ENCODE results near the gene PRM2.

The PRM2 gene

DNA sequence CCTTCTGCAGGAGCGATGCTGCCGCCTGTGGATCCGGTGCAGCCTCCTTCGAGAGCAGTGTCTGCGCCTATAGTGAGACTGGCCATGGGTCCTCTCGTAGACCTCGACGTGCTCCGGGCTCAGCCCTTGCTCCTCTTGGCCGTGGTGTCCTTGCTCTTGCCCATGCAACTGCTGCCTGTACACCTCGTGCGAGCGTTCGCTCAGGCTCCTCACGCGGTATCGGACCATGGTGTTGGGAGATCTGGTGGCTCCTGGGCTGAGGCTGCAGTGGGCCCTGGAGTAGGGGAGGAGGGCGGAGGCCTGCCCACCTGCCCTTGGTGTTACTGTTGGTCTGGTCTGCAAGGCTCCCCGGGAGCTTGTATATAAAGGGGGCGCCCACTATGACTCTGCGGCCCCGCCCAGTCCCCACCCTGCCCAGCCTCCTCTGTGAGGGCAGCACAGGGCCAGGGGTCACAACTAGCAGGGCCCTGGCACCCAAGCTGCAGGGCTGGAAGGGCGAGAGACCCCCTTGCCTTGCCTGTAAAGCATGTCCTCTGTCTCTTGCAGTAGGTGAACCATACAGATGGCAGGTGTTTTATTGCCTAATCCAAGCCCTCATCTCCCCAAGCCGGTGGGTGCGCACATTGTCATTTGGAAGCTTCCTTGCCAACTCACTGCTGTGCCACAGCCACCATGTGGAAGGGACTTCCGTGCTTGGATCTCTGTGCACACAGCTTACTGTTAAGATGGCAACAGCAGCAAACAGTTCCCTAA is at the start of gene PRM2:
Gene PRM2, minus strand, starts transcription at position 338 of the 753 bp plus-strand sequence. Its CDS starts 110 bp downstream, at position 228.
- no peak for DNase-seq

DNA sequence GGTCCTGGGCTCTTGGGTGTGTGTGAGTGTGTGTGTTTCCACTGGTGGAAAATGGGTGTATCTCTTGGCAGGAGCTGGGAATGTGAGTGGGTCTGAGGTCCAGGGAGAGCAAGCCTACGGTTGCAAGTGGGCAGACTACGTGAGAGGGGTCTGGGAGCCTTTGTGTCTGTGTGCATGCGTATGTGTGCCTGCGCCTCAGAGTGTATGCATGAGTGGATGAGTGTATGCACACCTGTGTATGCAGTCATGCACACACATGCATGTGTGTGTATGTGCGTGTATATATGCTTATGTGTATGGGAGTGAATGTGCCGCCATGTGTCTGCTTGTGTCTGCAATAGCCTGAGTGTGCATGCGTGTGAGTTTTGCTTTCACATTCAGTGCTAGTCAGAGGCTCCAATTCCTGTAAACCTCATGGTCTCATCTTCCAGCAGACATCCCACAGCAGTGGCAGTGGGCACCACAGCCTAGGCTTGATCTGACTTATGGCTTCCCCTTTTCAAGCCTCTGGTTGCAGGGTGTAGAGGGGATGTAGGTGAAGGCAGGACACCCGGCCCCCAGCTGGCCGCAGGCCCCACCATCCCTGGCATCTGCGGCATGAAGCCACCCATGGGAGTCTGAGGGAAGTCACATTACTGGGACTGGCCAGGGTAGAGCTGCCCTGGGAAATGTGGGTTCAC is 49.3 kb upstream of the PRM2 start:
- DNase-seq = no peak

GRCh38 chr16:11323551-11324336 is 47.5 kb upstream of the PRM2 start:
- DNase-seq = no peak

- DNase-seq = no peak
Observed at GRCh38 chr16:11322823-11323222, 46.5 kb upstream of the PRM2 start.

GRCh38 chr16:11321662-11322061 is 45.4 kb upstream of the PRM2 start:
- DNase-seq = no peak

- DNase-seq = no peak
Observed at GRCh38 chr16:11320170-11320569, 43.9 kb upstream of the PRM2 start.

DNA sequence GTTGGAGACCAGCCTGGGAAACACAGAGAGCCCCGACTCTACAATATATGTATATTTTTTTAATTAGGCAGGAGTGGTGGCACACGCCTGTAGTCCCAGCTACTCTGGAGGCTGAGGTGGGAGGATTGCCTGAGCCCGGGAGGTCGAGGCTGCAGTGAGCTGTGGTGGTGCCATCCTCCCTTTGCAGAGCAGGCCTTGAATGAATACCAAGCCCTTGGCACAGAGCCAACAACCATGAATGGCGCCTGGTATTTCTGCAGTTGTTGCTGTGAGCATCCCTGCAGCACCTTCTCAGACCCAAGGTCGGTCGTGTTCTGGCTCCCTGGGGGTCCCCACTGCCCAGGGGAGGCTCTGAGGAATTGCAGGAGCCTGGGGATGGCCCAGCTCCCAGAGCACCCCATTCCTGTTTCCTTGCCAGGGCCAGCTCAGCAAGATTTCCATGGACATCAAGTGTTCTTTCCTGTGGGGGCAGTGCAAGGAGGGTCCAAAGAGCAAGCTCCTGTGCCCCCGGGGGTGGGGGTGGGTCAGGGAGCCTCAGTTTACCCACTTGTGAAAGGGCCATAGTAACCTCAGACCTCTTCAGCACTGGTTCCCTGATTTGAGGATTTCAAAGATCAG is 43.4 kb upstream of the PRM2 start:
- DNase-seq = peak; percentile 24

DNA sequence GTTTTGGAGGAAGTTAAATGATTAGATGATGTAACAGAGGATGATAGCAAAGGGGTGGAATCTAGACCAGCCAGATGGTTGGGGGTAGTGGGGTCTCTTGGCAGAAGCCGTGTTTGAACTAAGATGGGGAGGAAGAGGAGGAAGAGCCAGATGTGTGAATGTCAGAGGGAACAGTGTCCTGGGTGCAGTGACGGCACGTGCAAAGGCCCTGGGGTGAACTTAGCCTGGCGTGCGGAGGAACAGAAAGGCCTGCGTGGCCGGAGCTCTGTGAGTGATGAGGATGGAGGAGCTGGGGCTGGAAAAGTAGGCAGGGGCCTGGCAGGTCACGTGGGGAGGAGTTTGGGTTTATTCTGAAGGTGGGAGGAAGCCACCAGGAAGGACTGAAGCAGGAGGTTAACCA is 42.5 kb upstream of the PRM2 start:
- no peak for DNase-seq

GRCh38 chr16:11316331-11317015 is 40.2 kb upstream of the PRM2 start:
- DNase-seq = no peak

DNA sequence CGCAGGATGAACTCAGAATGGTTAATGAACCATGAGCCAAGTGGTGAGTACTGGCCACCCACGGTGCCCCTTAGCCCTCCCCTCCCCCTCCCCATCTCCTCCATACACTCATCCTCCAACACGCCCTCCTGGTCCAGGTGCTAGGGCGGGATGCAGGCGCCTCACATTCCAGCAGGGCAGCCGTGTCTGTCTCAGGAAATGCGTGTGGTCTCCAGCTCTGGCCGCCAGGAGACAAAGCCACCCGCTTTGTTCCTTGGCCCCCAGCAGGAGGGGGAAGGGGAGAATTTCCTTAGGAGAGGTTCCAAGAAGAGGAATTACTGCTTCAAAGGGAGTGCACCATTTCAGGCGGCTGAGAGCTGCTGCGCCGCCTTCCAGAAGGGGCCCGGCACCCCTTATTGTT is 39.2 kb upstream of the PRM2 start:
- no peak for DNase-seq

GRCh38 chr16:11314309-11314894 is 38.1 kb upstream of the PRM2 start:
- no peak for DNase-seq

GRCh38 chr16:11313493-11314308 is 37.4 kb upstream of the PRM2 start:
- no peak for DNase-seq

- peak; percentile 68 for DNase-seq
Observed at GRCh38 chr16:11312718-11313492, 36.6 kb upstream of the PRM2 start.

- no peak for DNase-seq
Observed at GRCh38 chr16:11310997-11311561, 34.8 kb upstream of the PRM2 start.

DNA sequence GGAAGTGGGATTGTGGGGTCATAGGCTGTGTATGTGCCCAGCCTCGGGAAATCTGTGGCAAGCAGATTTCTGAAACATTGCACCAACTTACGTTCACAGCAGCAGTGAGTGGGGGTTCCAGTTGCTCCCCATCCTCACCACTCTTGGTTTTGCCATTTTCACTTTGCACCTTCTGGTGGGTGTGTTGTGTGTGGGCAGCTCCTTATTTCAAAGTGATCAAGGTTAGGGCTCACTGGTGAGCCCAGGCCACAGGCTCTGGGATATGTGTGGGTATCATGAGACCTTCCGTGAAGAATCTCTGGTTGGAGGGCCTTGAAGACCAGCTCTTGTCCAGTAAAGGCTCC is 34.3 kb upstream of the PRM2 start:
- no peak for DNase-seq

DNA sequence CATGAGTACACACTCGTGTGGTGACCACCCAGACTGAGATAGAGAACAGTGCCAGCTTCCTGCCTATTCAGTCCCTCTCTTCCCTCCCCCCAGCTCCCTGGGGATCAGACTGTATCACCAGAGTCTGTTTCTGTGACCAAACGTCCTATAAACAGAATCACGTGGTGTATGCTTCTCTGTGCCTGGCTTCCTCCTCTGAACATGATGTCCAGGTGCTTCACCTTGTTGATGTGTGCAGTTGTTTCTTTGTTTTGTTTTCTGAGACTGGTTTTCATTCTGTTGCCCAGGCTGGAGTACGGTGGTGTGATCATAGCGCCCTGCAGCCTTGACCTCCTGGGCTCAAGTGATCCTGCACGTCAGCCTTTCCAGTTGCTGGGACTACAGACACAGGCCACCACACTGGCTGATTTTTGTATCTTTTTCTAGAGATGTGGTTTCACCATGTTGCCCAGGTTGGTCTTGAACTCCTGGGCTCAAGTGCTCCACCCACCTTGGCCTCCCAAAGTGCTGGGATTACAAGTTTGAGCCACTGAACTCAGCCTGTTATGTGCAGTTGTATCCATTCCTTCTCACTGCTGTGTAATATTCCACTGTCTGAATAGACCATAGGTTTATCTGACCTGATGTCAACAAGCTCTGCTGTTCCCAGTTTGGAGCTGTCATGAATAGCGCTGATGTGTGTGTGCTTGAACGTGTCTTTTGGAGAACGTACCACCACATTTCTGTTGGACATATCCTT is 33.8 kb upstream of the PRM2 start:
- DNase-seq = peak; percentile 78

DNA sequence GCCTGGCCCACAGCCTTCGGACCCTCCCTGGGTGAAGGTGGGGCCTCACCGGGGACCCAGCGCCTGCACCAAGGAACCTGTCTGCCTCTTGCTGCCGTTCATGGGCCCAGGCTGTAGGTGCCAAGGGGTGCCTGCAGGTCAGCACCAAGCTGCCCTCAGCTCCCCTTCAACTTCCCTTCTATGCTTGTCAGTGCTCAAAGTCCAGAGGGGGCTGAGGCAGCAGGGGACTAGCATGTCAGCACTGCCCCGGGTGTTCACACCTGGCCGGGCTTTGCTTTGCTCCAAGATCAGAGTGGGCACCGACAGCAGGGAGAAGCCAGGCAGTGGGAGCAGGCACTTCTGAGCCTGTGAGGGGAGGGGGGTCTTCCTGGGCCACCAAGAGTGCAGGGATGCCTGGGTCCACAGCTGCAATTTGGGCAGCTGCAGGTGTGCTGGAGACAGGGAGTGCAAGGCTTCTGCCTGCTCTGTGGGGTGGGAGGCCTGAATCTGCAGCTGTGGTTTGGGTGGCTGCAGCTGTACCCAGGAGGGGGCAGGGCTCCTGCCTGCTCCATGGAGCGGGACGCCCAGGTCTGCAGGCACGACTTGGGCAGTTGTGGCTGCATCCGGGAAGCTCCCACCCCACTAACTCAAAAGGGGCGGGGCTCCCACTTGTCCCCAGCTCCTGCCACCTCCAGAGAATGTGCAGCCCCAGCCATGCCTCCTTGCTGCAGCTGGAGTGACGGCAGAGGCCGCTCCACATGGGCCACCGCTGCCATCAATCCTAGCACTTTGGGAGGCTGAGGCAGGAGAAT is 32.4 kb upstream of the PRM2 start:
- no peak for DNase-seq

- no peak for DNase-seq
Observed at GRCh38 chr16:11307639-11308492, 31.6 kb upstream of the PRM2 start.

Measured in NCI-H2029 (cell line).